ENCODE data around the gene RNF144A. TPM values are rescaled to one million over a fixed set of nuclear protein-coding genes. Genes with fewer than 3 reads are reported as not detected.

RNF144A gene
- total RNA-seq, 1 donor from 2014 or later, result 1.8 TPM

DNA sequence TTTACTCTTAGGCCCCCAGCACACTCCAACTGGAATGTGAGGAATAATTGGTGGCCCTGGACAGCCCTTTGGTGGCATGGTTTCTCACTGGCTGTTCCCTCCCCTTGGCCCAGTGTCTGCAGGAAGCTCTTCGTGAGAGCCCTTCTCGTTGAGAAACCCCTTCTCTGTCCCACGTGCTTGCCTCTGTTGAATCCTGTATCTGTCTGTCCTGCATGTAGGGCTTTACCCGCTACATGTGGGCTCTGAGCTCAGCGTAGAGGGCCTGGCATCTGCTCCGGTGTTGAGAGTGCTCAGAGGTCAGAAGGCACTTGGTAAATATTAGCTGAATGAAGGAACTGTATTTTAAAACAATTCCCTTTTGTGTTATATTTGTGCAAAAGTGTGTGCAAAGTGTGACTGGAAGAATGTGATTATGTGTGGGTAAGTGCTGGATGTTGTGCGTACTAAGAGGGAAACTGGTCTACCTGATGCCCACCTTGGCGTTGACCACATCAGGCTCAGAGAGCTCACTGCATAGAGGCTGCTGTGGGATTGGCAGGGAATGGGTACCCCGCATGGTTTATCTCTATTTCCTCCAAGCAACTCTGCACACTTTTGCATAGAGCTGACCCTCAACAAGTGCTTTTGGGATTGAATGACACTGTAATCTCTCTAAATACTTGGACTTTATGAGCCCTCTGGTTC, 40.0 kb downstream of the RNF144A start:
- Histone ChIP-seq H3K9me3 (no peaks in the 10 kb centered on the region), H3K36me3 (no peaks in the 10 kb centered on the region), H3K4me3 (no peak overlapping the region), H3K4me1 (peaks cover 0 to 14% of the 10 kb centered on the region in 2 donors), H3K27ac (no peak overlapping the region), H3K27me3 (no peaks in the 10 kb centered on the region)
- intact Hi-C loops (cut with DNase I), result no loop called here
- no peak for DNase-seq (ENCODE audit: low spot score in 2 of 2)
- TF ChIP-seq CTCF (IDR thresholded peaks at IDR 0.05), result no peak

DNA sequence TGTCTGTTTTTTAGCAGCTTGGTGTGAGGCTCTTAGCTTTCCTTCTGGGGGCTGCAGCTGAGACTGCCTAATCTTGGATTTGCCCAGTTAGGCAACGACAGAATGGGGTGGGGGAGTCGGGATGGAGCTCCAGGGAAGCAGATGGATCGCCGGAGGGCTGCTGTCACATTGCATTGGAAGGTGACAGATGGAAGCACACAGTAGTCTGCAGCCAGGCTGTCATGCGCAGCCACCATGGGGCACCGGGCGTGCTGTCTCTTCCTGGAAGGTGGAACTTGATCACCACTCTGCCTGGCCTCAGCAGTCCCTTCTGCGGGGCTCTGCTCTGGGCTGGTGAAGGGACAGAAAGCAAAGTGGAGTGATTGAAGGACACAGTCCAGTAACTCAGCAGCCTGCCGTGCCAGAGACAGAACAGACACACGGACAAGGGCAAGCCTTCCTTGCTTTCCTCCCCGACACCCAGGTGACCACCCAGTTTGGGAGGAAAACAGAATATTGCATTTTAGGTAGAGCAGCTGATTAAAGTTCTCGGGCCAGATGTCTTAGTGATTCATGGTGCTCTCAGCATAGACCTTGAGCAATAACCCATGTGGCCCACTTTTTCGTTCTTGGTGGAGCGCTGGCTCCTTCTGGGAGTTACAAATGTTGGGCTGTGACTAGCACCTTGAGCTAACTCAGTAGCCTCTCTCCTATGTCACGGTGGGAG, 40.9 kb downstream of the RNF144A start:
- Histone ChIP-seq H3K27me3 (no peaks in the 10 kb centered on the region), H3K27ac (no peak overlapping the region), H3K36me3 (no peaks in the 10 kb centered on the region), H3K4me1 (peaks cover 0 to 14% of the 10 kb centered on the region in 2 donors), H3K9me3 (no peaks in the 10 kb centered on the region), H3K4me3 (no peak overlapping the region)
- intact Hi-C loops (cut with DNase I), result no loop called here
- TF ChIP-seq CTCF (IDR thresholded peaks at IDR 0.05), result no peak
- DNase-seq (ENCODE audit: low spot score in 2 of 2), result no peak

GRCh38 chr2:6958616-6959235, 41.5 kb downstream of the RNF144A start:
- Histone ChIP-seq H3K36me3 (no peaks in the 10 kb centered on the region), H3K4me1 (peaks cover 0 to 14% of the 10 kb centered on the region in 2 donors), H3K27me3 (no peaks in the 10 kb centered on the region), H3K9me3 (no peaks in the 10 kb centered on the region), H3K27ac (no peak overlapping the region), H3K4me3 (no peak overlapping the region)
- intact Hi-C loops (cut with DNase I), result no loop called here
- no peak for TF ChIP-seq CTCF (IDR thresholded peaks at IDR 0.05)
- no peak for DNase-seq (ENCODE audit: low spot score in 2 of 2)

DNA sequence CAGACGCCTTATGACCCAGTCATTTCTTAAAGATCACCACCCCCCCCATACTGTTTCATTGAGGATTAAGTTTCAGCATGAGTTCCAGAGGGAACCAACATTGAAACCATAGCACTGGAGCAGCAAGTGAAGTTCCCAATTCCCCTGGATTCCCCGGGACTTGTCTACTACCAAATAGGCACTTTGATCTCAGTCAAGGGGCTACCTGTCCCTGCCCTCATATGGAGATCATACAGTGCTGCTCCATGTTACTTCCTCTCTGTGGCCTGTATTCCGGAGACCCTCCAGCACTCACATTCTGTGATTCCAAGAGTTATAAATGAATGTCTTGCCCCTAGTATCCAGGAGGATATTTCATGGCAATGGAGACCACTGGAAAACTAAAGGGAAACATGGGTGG, 42.5 kb downstream of the RNF144A start:
- Histone ChIP-seq H3K27me3 (no peaks in the 10 kb centered on the region), H3K36me3 (no peaks in the 10 kb centered on the region), H3K4me1 (peaks cover 0 to 14% of the 10 kb centered on the region in 2 donors), H3K9me3 (no peaks in the 10 kb centered on the region), H3K27ac (no peak overlapping the region), H3K4me3 (no peak overlapping the region)
- DNase-seq (ENCODE audit: low spot score in 2 of 2), result no peak
- TF ChIP-seq CTCF (IDR thresholded peaks at IDR 0.05), result no peak
- intact Hi-C loops (cut with DNase I), result no loop called here

GRCh38 chr2:6960659-6961058, 43.4 kb downstream of the RNF144A start:
- intact Hi-C loops (cut with DNase I), result no loop called here
- Histone ChIP-seq H3K36me3 (no peaks in the 10 kb centered on the region), H3K27me3 (no peaks in the 10 kb centered on the region), H3K27ac (peak overlapping the region in 1 of 2 donors; percentile 42), H3K4me1 (peaks cover 0 to 11% of the 10 kb centered on the region in 2 donors), H3K4me3 (no peak overlapping the region), H3K9me3 (no peaks in the 10 kb centered on the region)
- no peak for DNase-seq (ENCODE audit: low spot score in 2 of 2)
- TF ChIP-seq CTCF (IDR thresholded peaks at IDR 0.05), result no peak

Measured in ascending aorta (tissue), 2 donors.